ENCODE data around the gene ASCL5. TPM values are rescaled to one million over a fixed set of nuclear protein-coding genes. Genes with fewer than 3 reads are reported as not detected.

Gene ASCL5
- total RNA-seq, 1 experiment from 2014 or later = 0.24 TPM

DNA sequence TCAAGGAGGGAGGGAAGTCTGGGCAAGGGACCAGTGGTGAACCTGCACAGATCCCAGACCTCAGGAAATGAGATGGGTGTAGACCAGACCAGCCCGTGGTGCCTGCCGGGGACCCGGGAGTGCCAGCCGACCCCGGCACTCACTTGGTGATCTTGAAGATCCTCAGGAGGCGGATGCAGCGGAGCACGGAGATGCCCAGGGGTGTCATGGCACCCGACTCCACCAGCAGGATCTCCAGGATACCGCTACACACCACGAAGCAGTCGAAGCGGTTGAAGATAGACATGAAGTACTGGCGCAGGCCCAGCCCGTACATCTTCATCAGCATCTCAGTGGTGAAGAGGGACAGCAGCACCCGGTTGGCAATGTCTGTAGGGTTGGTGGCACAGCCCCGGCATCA is 49.2 kb downstream of the ASCL5 start:
- no peak overlapping the region for H3K27ac ChIP-seq
- no peaks in the 10 kb centered on the region for H3K9me3 ChIP-seq (ENCODE audit: insufficient read depth, low read depth)
- H3K36me3 ChIP-seq (ENCODE audit: low read depth) = no peaks in the 10 kb centered on the region
- no TSS peak for BruUV-seq (replicated peaks)
- TF ChIP-seq EZH2 (IDR thresholded peaks at IDR 0.05; ENCODE audit: low read depth) = no peak
- TF ChIP-seq, protein P1, sequence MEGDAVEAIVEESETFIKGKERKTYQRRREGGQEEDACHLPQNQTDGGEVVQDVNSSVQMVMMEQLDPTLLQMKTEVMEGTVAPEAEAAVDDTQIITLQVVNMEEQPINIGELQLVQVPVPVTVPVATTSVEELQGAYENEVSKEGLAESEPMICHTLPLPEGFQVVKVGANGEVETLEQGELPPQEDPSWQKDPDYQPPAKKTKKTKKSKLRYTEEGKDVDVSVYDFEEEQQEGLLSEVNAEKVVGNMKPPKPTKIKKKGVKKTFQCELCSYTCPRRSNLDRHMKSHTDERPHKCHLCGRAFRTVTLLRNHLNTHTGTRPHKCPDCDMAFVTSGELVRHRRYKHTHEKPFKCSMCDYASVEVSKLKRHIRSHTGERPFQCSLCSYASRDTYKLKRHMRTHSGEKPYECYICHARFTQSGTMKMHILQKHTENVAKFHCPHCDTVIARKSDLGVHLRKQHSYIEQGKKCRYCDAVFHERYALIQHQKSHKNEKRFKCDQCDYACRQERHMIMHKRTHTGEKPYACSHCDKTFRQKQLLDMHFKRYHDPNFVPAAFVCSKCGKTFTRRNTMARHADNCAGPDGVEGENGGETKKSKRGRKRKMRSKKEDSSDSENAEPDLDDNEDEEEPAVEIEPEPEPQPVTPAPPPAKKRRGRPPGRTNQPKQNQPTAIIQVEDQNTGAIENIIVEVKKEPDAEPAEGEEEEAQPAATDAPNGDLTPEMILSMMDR (conservative IDR thresholded peaks at IDR 0.05) = no peak
- POLR2A ChIA-PET (ENCODE audit: unreplicated experiment) = interaction anchor here (0.6 kb wide), 1 partner anchor 119 kb away, joined by 4 read pairs; no protein-coding TSS in a partner anchor
- no peak overlapping the region for H3K4me3 ChIP-seq
- H3K27me3 ChIP-seq (ENCODE audit: insufficient read depth, low read depth) = peaks cover 47% of the 10 kb centered on the region
- H3F3A ChIP-seq (ENCODE audit: insufficient read depth, low read depth) = no peaks in the 10 kb centered on the region
- H3K9me2 ChIP-seq (ENCODE audit: insufficient read depth) = no peaks in the 10 kb centered on the region
- DNase-seq = no peak
- CTCF ChIA-PET = interaction anchor here (0.6 kb wide), 1 partner anchor 283 kb away, joined by 8 read pairs; no protein-coding TSS in a partner anchor
- H3K4me1 ChIP-seq (replicated peaks; ENCODE audit: insufficient read depth) = no peaks in the 10 kb centered on the region
- intact Hi-C loops (cut with micrococcal nuclease; ENCODE audit: unreplicated experiment) = no loop called here
- no peak overlapping the region for H2AFZ ChIP-seq
- H3K79me2 ChIP-seq (ENCODE audit: low read depth) = no peaks in the 10 kb centered on the region
- H4K20me1 ChIP-seq (ENCODE audit: insufficient read depth) = no peaks in the 10 kb centered on the region
- no peak overlapping the region for H3K4me2 ChIP-seq

DNA sequence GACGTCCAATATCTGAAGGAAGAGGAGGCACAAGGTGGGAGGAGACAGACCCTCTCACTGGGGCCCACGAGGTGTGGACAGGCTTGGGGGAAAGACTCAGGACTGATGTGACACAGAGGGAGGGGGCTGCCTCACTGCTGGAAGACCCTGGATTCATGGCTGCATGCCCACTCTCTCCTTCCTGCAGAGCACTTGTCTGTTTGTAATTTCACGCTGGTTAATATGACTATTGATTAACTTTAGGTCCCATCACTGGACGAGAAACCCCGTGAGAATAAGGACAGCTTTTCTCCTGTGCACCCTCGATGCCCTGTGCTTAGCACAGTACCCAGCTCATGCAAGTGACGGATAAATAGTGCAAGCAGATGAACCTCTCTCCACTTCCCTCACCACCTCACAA is 49.9 kb downstream of the ASCL5 start:
- H3F3A ChIP-seq (ENCODE audit: insufficient read depth, low read depth) = no peaks in the 10 kb centered on the region
- DNase-seq = no peak
- no peaks in the 10 kb centered on the region for H3K36me3 ChIP-seq (ENCODE audit: low read depth)
- no peak for TF ChIP-seq EZH2 (IDR thresholded peaks at IDR 0.05; ENCODE audit: low read depth)
- TF ChIP-seq, protein P1 (conservative IDR thresholded peaks at IDR 0.05) = no peak
- H3K27me3 ChIP-seq (ENCODE audit: insufficient read depth, low read depth) = peaks cover 51% of the 10 kb centered on the region
- H3K79me2 ChIP-seq (ENCODE audit: low read depth) = no peaks in the 10 kb centered on the region
- intact Hi-C loops (cut with micrococcal nuclease; ENCODE audit: unreplicated experiment) = no loop called here
- CTCF ChIA-PET = no interaction called here
- H2AFZ ChIP-seq = no peak overlapping the region
- no peak overlapping the region for H3K4me2 ChIP-seq
- no peaks in the 10 kb centered on the region for H3K9me2 ChIP-seq (ENCODE audit: insufficient read depth)
- no peak overlapping the region for H3K27ac ChIP-seq
- H3K9me3 ChIP-seq (ENCODE audit: insufficient read depth, low read depth) = no peaks in the 10 kb centered on the region
- H3K4me1 ChIP-seq (replicated peaks; ENCODE audit: insufficient read depth) = no peaks in the 10 kb centered on the region
- H3K4me3 ChIP-seq = no peak overlapping the region
- POLR2A ChIA-PET (ENCODE audit: unreplicated experiment) = no interaction called here
- no TSS peak for BruUV-seq (replicated peaks)
- no peaks in the 10 kb centered on the region for H4K20me1 ChIP-seq (ENCODE audit: insufficient read depth)

DNA sequence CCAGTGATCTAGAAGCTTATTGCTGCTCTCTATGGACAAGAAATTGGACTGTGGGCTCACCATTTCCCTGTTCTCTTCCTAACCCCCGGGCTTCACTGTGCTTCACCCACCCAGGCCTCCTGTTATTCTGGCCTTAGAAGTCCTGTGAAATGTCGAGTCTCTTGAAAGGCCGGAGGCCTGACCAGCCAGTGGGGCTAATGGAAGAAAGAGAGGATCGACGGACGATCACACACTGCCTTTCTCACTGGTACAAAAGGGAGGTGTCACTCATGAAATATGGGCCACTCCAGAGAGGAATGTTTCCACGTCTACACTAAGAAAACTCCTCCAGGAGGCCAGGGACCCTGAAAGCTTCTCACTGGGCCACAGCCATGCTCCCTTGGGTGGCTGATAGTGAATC is 50.9 kb downstream of the ASCL5 start:
- intact Hi-C loops (cut with micrococcal nuclease; ENCODE audit: unreplicated experiment) = no loop called here
- BruUV-seq (replicated peaks) = no TSS peak
- CTCF ChIA-PET = no interaction called here

More for the DNA sequence above, 50.9 kb downstream of the ASCL5 start:
- Histone ChIP-seq H3F3A (ENCODE audit: insufficient read depth, low read depth) (no peaks in the 10 kb centered on the region), H3K36me3 (ENCODE audit: low read depth) (no peaks in the 10 kb centered on the region), H3K27me3 (ENCODE audit: insufficient read depth, low read depth) (peaks cover 62% of the 10 kb centered on the region), H3K4me2 (no peak overlapping the region), H2AFZ (no peak overlapping the region), H3K4me3 (no peak overlapping the region), H3K9me2 (ENCODE audit: insufficient read depth) (no peaks in the 10 kb centered on the region), H3K79me2 (ENCODE audit: low read depth) (no peaks in the 10 kb centered on the region), H3K27ac (no peak overlapping the region), H3K9me3 (ENCODE audit: insufficient read depth, low read depth) (no peaks in the 10 kb centered on the region), H4K20me1 (ENCODE audit: insufficient read depth) (no peaks in the 10 kb centered on the region), H3K4me1 (replicated peaks; ENCODE audit: insufficient read depth) (no peaks in the 10 kb centered on the region)
- DNase-seq = no peak
- POLR2A ChIA-PET (ENCODE audit: unreplicated experiment) = no interaction called here
- TF ChIP-seq, protein P1 (conservative IDR thresholded peaks at IDR 0.05) = no peak
- TF ChIP-seq EZH2 (IDR thresholded peaks at IDR 0.05; ENCODE audit: low read depth) = no peak

Data from PC-9 (cell line).